ENCODE measurements around the gene SMIM11.

- TF ChIP-seq POLR2AphosphoS5 (IDR thresholded peaks at IDR 0.05), result no peak
- no peak for TF ChIP-seq CTCF (IDR thresholded peaks at IDR 0.05)
These were observed 22.8 kb upstream of the SMIM11 start for GRCh38 chr21:34352556-34352955.

Measured in gastroesophageal sphincter (tissue), 3 donors.